Globus pallidus (tissue), 1 donor: ENCODE data around the gene MRPS18C.
"Not testable (repeated sequence)": the region's sequence is repeated elsewhere in the genome, so short reads cannot be mapped to it uniquely, and the experiment has no call there.

ENCODE experiments used
- DNase-seq: peaks from one replicate; pipeline ENCODE4 v3.0.0-alpha.2; 2015; ENCODE audit warnings: low spot score

Gene MRPS18C

GRCh38 chr4:83498187-83498586, 42.3 kb downstream of the MRPS18C start:
- DNase-seq, result no peak

GRCh38 chr4:83501671-83502070, 45.8 kb downstream of the MRPS18C start:
- not testable (repeated sequence) for DNase-seq

GRCh38 chr4:83503974-83504373, 48.1 kb downstream of the MRPS18C start:
- DNase-seq, result no peak

GRCh38 chr4:83504503-83504902, 48.6 kb downstream of the MRPS18C start:
- DNase-seq, result no peak

- no peak for DNase-seq
These were observed 49.1 kb downstream of the MRPS18C start for GRCh38 chr4:83504996-83505395.

GRCh38 chr4:83509156-83509585, 53.3 kb downstream of the MRPS18C start:
- DNase-seq, result peak; percentile 11

- no peak for DNase-seq
These were observed 54.6 kb downstream of the MRPS18C start for GRCh38 chr4:83510442-83510841.
